ENCODE results near the gene MIEF2.

Gene MIEF2

GRCh38 chr17:18315562-18315922 is 55.1 kb downstream of the MIEF2 start:
- peak overlapping the region; percentile 91 for H3K4me3 ChIP-seq (ENCODE audit: low read length)
- DNase-seq (ENCODE audit: low read depth): no peak
- TF ChIP-seq CTCF (conservative IDR thresholded peaks at IDR 0.05; ENCODE audit: low read depth, low read length): no peak

- TF ChIP-seq CTCF (conservative IDR thresholded peaks at IDR 0.05; ENCODE audit: low read depth, low read length): no peak
- peak overlapping the region; percentile 91 for H3K4me3 ChIP-seq (ENCODE audit: low read length)
- DNase-seq (ENCODE audit: low read depth): no peak
These were observed 55.5 kb downstream of the MIEF2 start for GRCh38 chr17:18315961-18316360.
